ENCODE results near the gene AGER.
"Not testable (repeated sequence)": the region's sequence is repeated elsewhere in the genome, so short reads cannot be mapped to it uniquely, and the experiment has no call there.

Gene AGER

GRCh38 chr6:32189069-32189741 is 5.2 kb upstream of the AGER start:
- Histone ChIP-seq H3K27me3 (no peaks in the 10 kb centered on the region), H3K4me3 (ENCODE audit: low read depth, low read length) (peak overlapping the region; percentile 66), H3K4me1 (no peaks in the 10 kb centered on the region; the same call in 1 of the 2 replicates), H3K36me3 (peaks cover 14% of the 10 kb centered on the region), H3K9me3 (no peaks in the 10 kb centered on the region)
- no peak for TF ChIP-seq CTCF (IDR thresholded peaks at IDR 0.05; ENCODE audit: low read depth, low read length)
- no peak for DNase-seq

- H3K36me3 ChIP-seq: peaks cover 14% of the 10 kb centered on the region
- no peaks in the 10 kb centered on the region for H3K9me3 ChIP-seq
- no peak for TF ChIP-seq CTCF (IDR thresholded peaks at IDR 0.05; ENCODE audit: low read depth, low read length)
- no peak for DNase-seq
- H3K27me3 ChIP-seq: no peaks in the 10 kb centered on the region
- H3K4me1 ChIP-seq: no peaks in the 10 kb centered on the region; the same call in 1 of the 2 replicates
- H3K4me3 ChIP-seq (ENCODE audit: low read depth, low read length): peak overlapping the region; percentile 66
Measured at GRCh38 chr6:32188381-32189068, 4.5 kb upstream of the AGER start.

GRCh38 chr6:32187725-32188380 is 3.8 kb upstream of the AGER start:
- H3K36me3 ChIP-seq: peaks cover 14% of the 10 kb centered on the region
- not testable (repeated sequence) for H3K9me3 ChIP-seq; DNase-seq; H3K27me3 ChIP-seq; H3K4me3 ChIP-seq (ENCODE audit: low read depth, low read length); H3K4me1 ChIP-seq

- no peak for DNase-seq
- Histone ChIP-seq H3K9me3 (no peaks in the 10 kb centered on the region), H3K4me3 (ENCODE audit: low read depth, low read length) (no peak overlapping the region), H3K36me3 (peaks cover 14% of the 10 kb centered on the region), H3K27me3 (no peaks in the 10 kb centered on the region), H3K4me1 (no peaks in the 10 kb centered on the region; the same call in 1 of the 2 replicates)
- no peak for TF ChIP-seq CTCF (IDR thresholded peaks at IDR 0.05; ENCODE audit: low read depth, low read length)
Measured at GRCh38 chr6:32187009-32187709, 3.1 kb upstream of the AGER start.

- H3K4me3 ChIP-seq (ENCODE audit: low read depth, low read length); H3K9me3 ChIP-seq; H3K27me3 ChIP-seq; H3K4me1 ChIP-seq; DNase-seq: not testable (repeated sequence)
- peaks cover 14% of the 10 kb centered on the region for H3K36me3 ChIP-seq
Measured at GRCh38 chr6:32186151-32186840, 2.2 kb upstream of the AGER start.

GRCh38 chr6:32185681-32186131 is 1.7 kb upstream of the AGER start:
- peak; percentile 75 for DNase-seq
- not testable (repeated sequence) for H3K4me1 ChIP-seq
- H3K36me3 ChIP-seq: peaks cover 14% of the 10 kb centered on the region

GRCh38 chr6:32183483-32184083 is 470 bp downstream of the AGER start:
- DNase-seq: no peak
- H3K4me3 ChIP-seq (ENCODE audit: low read depth, low read length): no peak overlapping the region
- no peaks in the 10 kb centered on the region for H3K27me3 ChIP-seq
- H3K9me3 ChIP-seq: no peaks in the 10 kb centered on the region
- peaks cover 14% of the 10 kb centered on the region for H3K36me3 ChIP-seq
- no peaks in the 10 kb centered on the region; the same call in 1 of the 2 replicates for H3K4me1 ChIP-seq
- no peak for TF ChIP-seq CTCF (IDR thresholded peaks at IDR 0.05; ENCODE audit: low read depth, low read length)

More at GRCh38 chr6:32185681-32186131, 1.7 kb upstream of the AGER start:
- H3K4me3 ChIP-seq (ENCODE audit: low read depth, low read length); H3K27me3 ChIP-seq; H3K9me3 ChIP-seq: not testable (repeated sequence)
